HepG2 (cell line): ENCODE data around the gene CEP164. TPM values are rescaled to one million over a fixed set of nuclear protein-coding genes. Genes with fewer than 3 reads are reported as not detected.

ENCODE experiments used
- ATAC-seq: fragments of 200-7000 bp; cut with Tn5 transposase; 3 replicates; pipeline ENCODE4 v1.9.1; 2020; ENCODE audit warnings: mild to moderate bottlenecking, moderate library complexity
- Bru-seq: library from RNA; stranded (reverse); fragments of 400-500 nt; gene quantifications from one replicate; lab custom pipeline; 2021; lab: Mats Ljungman, UMichigan
- BruChase-seq, 2 experiments: library from RNA; stranded (reverse); fragments of 400-500 nt; gene quantifications; one replicate each; lab custom pipeline; 2021; lab: Mats Ljungman, UMichigan
- BruUV-seq: library from RNA; stranded (reverse); fragments of 400-500 nt; replicated peaks from 2 replicates; lab custom pipeline; 2021; lab: Mats Ljungman, UMichigan
- CTCF ChIA-PET: fragments of 300-600 bp; formaldehyde crosslinking; extraction: SDS; loops from one replicate; lab custom pipeline; 2021; ENCODE audit warnings: low total read pairs, inconsistent platforms, low intra/inter-chr PET ratio; lab: Yijun Ruan, JAX
- POLR2A ChIA-PET: fragments of 350-600 bp; sonication (Branson Sonifier 250); formaldehyde crosslinking; loops from one replicate; lab custom pipeline; 2020; ENCODE audit warnings: antibody characterized with exemption, inconsistent platforms; lab: Yijun Ruan, JAX
- DNase-seq: peaks from one replicate; pipeline ENCODE4 v3.0.0-alpha.2; 2015; ENCODE audit warnings: low spot score
- FAIRE-seq: peaks from 3 replicates; lab custom pipeline; 2011; peaks lifted over from hg19 to GRCh38; lab: Jason Lieb, UNC
- H2AFZ ChIP-seq: one replicate; pipeline ENCODE4 v1.6.1; 2011; ENCODE audit warnings: low read length, inconsistent platforms
- H3K27ac ChIP-seq: fragments of 300-600 bp; 3 replicates; pipeline ENCODE4 v1.8.0; 2011; ENCODE audit warnings: mixed run types, mild to moderate bottlenecking, mixed read lengths, low read length, inconsistent platforms; ENCODE audit not compliant: insufficient read depth; ENCODE audit errors: extremely low read length
- H3K27me3 ChIP-seq, 2 experiments: fragments of 200-600 bp in 1 of 2; 2 replicates in 1 of 2; 3 replicates in 1 of 2; pipeline versions ENCODE4 v1.6.0 to v1.8.0; 2011; ENCODE audit warnings: low read length in 2 of 2, mild to moderate bottlenecking in 2 of 2, moderate library complexity in 2 of 2, inconsistent platforms in 1 of 2; ENCODE audit not compliant: insufficient read depth in 2 of 2, control insufficient read depth in 1 of 2
- H3K36me3 ChIP-seq, 2 experiments: fragments of 200-600 bp in 1 of 2; replicated peaks in 1 of 2; 2 replicates in 1 of 2; 3 replicates in 1 of 2; pipeline versions ENCODE4 v1.5.1 to v1.8.0; 2011; ENCODE audit warnings: low read length in 2 of 2, inconsistent platforms in 1 of 2; ENCODE audit not compliant: insufficient read depth in 2 of 2, control insufficient read depth in 1 of 2
- H3K4me1 ChIP-seq: 2 replicates; pipeline ENCODE4 v1.5.1; 2012; ENCODE audit warnings: low read length, inconsistent platforms; ENCODE audit not compliant: insufficient read depth
- H3K4me2 ChIP-seq: 2 replicates; pipeline ENCODE4 v1.6.0; 2011; ENCODE audit warnings: low read depth, low read length, inconsistent platforms
- H3K4me3 ChIP-seq, 3 experiments: fragments of 200-600 bp in 1 of 3; sonication (generic), shearing (Covaris generic) in 1 of 3; replicated peaks in 1 of 3; 2 replicates each; pipeline ENCODE4 v1.5.1; 2011 to 2016; ENCODE audit warnings: low read length in 3 of 3, inconsistent platforms in 2 of 3, low read depth in 2 of 3, mild to moderate bottlenecking in 2 of 3, control low read depth in 1 of 3, mixed read lengths in 1 of 3; ENCODE audit not compliant: insufficient read depth in 1 of 3
- H3K79me2 ChIP-seq: one replicate; pipeline ENCODE4 v1.6.1; 2011; ENCODE audit warnings: low read length, inconsistent platforms; ENCODE audit not compliant: insufficient read depth
- H3K9ac ChIP-seq: 2 replicates; pipeline ENCODE4 v1.6.0; 2011; ENCODE audit warnings: mild to moderate bottlenecking, low read depth, low read length, inconsistent platforms; ENCODE audit not compliant: insufficient read depth
- H3K9me3 ChIP-seq: 2 replicates; pipeline ENCODE4 v1.5.1; 2012; ENCODE audit warnings: mild to moderate bottlenecking, low read length
- H4K20me1 ChIP-seq: 2 replicates; pipeline ENCODE4 v1.6.0; 2011; ENCODE audit warnings: inconsistent platforms, mild to moderate bottlenecking, low read length, moderate library complexity; ENCODE audit not compliant: insufficient read depth
- CBFB ChIP-seq: sonication (generic); formaldehyde crosslinking; IDR thresholded peaks from 2 replicates; pipeline ENCODE4 v1.4.0; 2020; ENCODE audit warnings: missing genetic modification reagents
- KMT2A ChIP-seq: sonication (generic); formaldehyde crosslinking; IDR thresholded peaks from 2 replicates; pipeline ENCODE4 v1.4.0; 2020; ENCODE audit warnings: missing genetic modification reagents
- SSRP1 ChIP-seq: IDR thresholded peaks from 2 replicates; pipeline ENCODE4 v1.6.1; 2016; ENCODE audit warnings: control low read depth
- ZNF550 ChIP-seq: sonication (generic); formaldehyde crosslinking; IDR thresholded peaks from 2 replicates; pipeline ENCODE4 v1.4.0; 2020; ENCODE audit warnings: mild to moderate bottlenecking, missing genetic modification reagents, borderline replicate concordance
- ZNF567 ChIP-seq: sonication (generic); formaldehyde crosslinking; IDR thresholded peaks from 2 replicates; pipeline ENCODE4 v1.8.1; 2023; ENCODE audit warnings: mild to moderate bottlenecking, missing genetic modification reagents, borderline replicate concordance
- ZNF782 ChIP-seq: sonication (generic); formaldehyde crosslinking; IDR thresholded peaks from 2 replicates; pipeline ENCODE4 v1.4.0; 2020; ENCODE audit warnings: missing genetic modification reagents, mild to moderate bottlenecking, borderline replicate concordance
- WGBS: methylation state at CpG from one replicate; pipeline ENCODE4 v1.1.6; 2017; ENCODE audit warnings: low lambda C conversion rate; 5-methylcytosine and 5-hydroxymethylcytosine counted together
- in situ Hi-C: cut with HindIII; loops from 2 replicates; pipeline ENCODE4 v1.10.0; 2017; ENCODE audit warnings: low pct_unique_long_range_greater_than_20kb; ENCODE audit not compliant: extremely low pct_ligation_motif_present
- intact Hi-C: fragments of 100-400 bp; cut with micrococcal nuclease; formaldehyde crosslinking; loops from one replicate; pipeline ENCODE4 v1.10.0; 2022; ENCODE audit not compliant: unreplicated experiment
- long read RNA-seq, 2 experiments: library from RNA in 1 of 2; library from polyadenylated mRNA in 1 of 2; stranded (forward) in 1 of 2; unstranded in 1 of 2; transcript quantifications; one replicate each; pipeline ENCODE4 v2.0.0, GENCODE V29; 2019 to 2022
- polyA minus RNA-seq, 3 experiments: library from RNA; depleted of rRNA, polyadenylated mRNA; stranded (reverse); fragments of >200 nt; gene quantifications; 2 replicates each; pipeline ENCODE4 v1.2.3, GENCODE V29; 2011; ENCODE audit warnings: low replicate concordance in 1 of 3
- polyA plus RNA-seq, 8 experiments: library from polyadenylated mRNA; depleted of rRNA in 3 of 8; stranded (reverse) in 7 of 8; unstranded in 1 of 8; fragments of >200 nt; fragmentation: Illumina TruSeq in 4 of 8; extraction: Trizol in 4 of 8; gene quantifications; 2 replicates each; pipeline versions ENCODE4 v1.2.1 to v1.2.3, GENCODE V29; 2011 to 2016; ENCODE audit warnings: low read depth in 4 of 8, missing spikeins in 1 of 8, mixed read lengths in 1 of 8; ENCODE audit not compliant: insufficient read depth in 1 of 8
- total RNA-seq, 5 experiments: library from RNA; depleted of rRNA; stranded (reverse); fragments of >200 nt; fragmentation: Illumina TruSeq; extraction: Trizol; gene quantifications; 2 replicates each; pipeline ENCODE4 v1.2.3, GENCODE V29; 2016; ENCODE audit warnings: low read depth in 1 of 5
- TF ChIP-seq, protein P1 (sequence below): sonication (generic); formaldehyde crosslinking; IDR thresholded peaks from 2 replicates; pipeline ENCODE4 v1.5.1; 2020; ENCODE audit warnings: missing genetic modification reagents, mild to moderate bottlenecking, borderline replicate concordance
- TF ChIP-seq, protein P2 (sequence below): fragments of 450-650 bp; IDR thresholded peaks from 2 replicates; pipeline ENCODE4 v1.6.1; 2016
- TF ChIP-seq, protein P3 (sequence below): IDR thresholded peaks from 2 replicates; pipeline ENCODE4 v1.6.1; 2016; ENCODE audit warnings: low read depth
- TF ChIP-seq, protein P4 (sequence below): IDR thresholded peaks from 2 replicates; pipeline ENCODE4 v1.6.1; 2012; ENCODE audit warnings: low read depth, low read length, improper control_type of control experiment

Gene CEP164
- 9.6 and 15.2 TPM in 2 replicates for total RNA-seq (2016; rRNA removed; fragmentation: Illumina TruSeq; extraction: Trizol)
- total RNA-seq (2016; cell fraction: cytosol; rRNA removed; fragmentation: Illumina TruSeq; extraction: Trizol; ENCODE audit: low read depth) = 14.5 and 15.6 TPM in 2 replicates
- total RNA-seq (2016; cell fraction: insoluble cytoplasmic fraction; rRNA removed; fragmentation: Illumina TruSeq; extraction: Trizol) = 7.8 and 17.7 TPM in 2 replicates
- total RNA-seq (2016; cell fraction: membrane; rRNA removed; fragmentation: Illumina TruSeq; extraction: Trizol) = 7.5 and 7.9 TPM in 2 replicates
- total RNA-seq (2016; cell fraction: nucleus; rRNA removed; fragmentation: Illumina TruSeq; extraction: Trizol) = 18.0 and 22.9 TPM in 2 replicates
- 9.8 and 11.4 TPM in 2 replicates for polyA plus RNA-seq (2011; rRNA removed)
- polyA plus RNA-seq (2011; cell fraction: cytosol; rRNA removed) = 4.5 and 5.1 TPM in 2 replicates
- polyA plus RNA-seq (2011; cell fraction: nucleus; rRNA removed) = 41.9 and 50.5 TPM in 2 replicates
- polyA plus RNA-seq (2012) = 5.9 and 7.9 TPM in 2 replicates
- polyA plus RNA-seq (2016; cell fraction: cytosol; fragmentation: Illumina TruSeq; extraction: Trizol; ENCODE audit: low read depth) = 0.96 and 1.0 TPM in 2 replicates
- 4.9 and 7.5 TPM in 2 replicates for polyA plus RNA-seq (2016; cell fraction: insoluble cytoplasmic fraction; fragmentation: Illumina TruSeq; extraction: Trizol; ENCODE audit: low read depth)
- 1.5 and 1.6 TPM in 2 replicates for polyA plus RNA-seq (2016; cell fraction: membrane; fragmentation: Illumina TruSeq; extraction: Trizol; ENCODE audit: low read depth)
- polyA plus RNA-seq (2016; cell fraction: nucleus; fragmentation: Illumina TruSeq; extraction: Trizol; ENCODE audit: insufficient read depth, low read depth) = 40.5 and 41.1 TPM in 2 replicates
- polyA minus RNA-seq (2011; rRNA and poly(A)+ RNA removed; ENCODE audit: low replicate concordance) = 11.0 and 27.5 TPM in 2 replicates
- 3.5 and 3.7 TPM in 2 replicates for polyA minus RNA-seq (2011; cell fraction: cytosol; rRNA and poly(A)+ RNA removed)
- 14.2 and 17.9 TPM in 2 replicates for polyA minus RNA-seq (2011; cell fraction: nucleus; rRNA and poly(A)+ RNA removed)
- Bru-seq, nascent RNA = percentile 49 among the genes with signal in this experiment
- BruChase-seq, experiment 1, labeled RNA remaining after a 6-hour chase = percentile 55 among the genes with signal in this experiment
- BruChase-seq, experiment 2, labeled RNA remaining after a 2-hour chase = percentile 48 among the genes with signal in this experiment
- long read RNA-seq, experiment 1, partial matches to known transcripts = 0 of 3 reads
- long read RNA-seq, experiment 1, other reads (novel, unspliced or antisense) = 2 of 3 reads
- long read RNA-seq, experiment 2, partial matches to known transcripts = 7 of 18 reads
- long read RNA-seq, experiment 2, other reads (novel, unspliced or antisense) = 10 of 18 reads

DNA sequence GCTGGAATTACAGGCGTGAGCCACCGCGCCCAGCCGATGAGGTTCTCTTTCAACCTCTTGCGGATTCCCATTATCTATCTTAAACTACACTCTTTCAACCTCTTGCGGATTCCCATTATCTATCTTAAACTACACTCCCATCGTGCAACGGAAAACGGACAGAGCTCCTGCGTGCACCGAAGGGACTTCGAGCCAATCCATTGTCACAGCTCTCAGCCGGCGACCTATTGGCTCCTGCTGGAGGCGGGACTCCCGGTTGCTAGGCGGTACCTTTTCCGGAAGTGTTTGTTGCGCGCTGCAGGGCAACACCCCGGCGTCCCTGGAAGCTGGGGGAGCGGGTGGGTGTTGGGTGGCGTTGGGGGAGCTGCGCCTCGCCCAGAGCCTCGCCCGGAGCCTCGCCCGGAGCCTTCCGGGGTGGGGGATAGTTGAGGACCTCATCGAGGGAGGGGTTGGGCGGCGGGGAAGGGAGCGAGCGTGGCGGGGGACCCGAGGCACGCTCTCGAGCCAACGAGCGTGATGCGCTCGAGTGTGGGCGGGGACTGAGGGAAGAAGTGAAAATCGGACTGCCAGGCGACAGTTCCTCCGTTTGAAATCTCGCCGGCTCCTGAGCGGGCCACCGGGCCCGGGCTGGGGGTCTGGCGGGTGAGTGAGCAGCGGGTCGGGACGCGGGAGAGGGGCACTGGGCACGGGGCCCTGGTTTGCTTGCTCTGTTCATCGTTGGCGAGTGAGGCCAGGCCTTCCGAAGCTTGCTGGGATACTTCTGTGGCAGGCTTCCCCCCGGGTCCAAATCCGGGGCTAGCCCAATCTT is at the start of gene CEP164:
Gene CEP164, plus strand, starts transcription at position 288 of the 808 bp plus-strand sequence. CDS start 10,733 bp downstream, outside the sequence.
- Histone ChIP-seq H3K9ac (peak within 1 kb of the TSS; percentile 75), H3K9me3 (no peaks in the 10 kb centered on the region), H3K4me1 (peaks cover 27% of the 10 kb centered on the region), H3K4me2 (peak within 1 kb of the TSS; percentile 84), H4K20me1 (no peaks in the 10 kb centered on the region), H2AFZ (peak within 1 kb of the TSS; percentile 27), H3K36me3 (no peaks in the 10 kb centered on the region), H3K27me3 (no peaks in the 10 kb centered on the region; a peak in 1 of 5 replicates), H3K27ac (peak within 1 kb of the TSS; percentile 60), H3K79me2 (no peaks in the 10 kb centered on the region), H3K4me3 (peak within 1 kb of the TSS; percentile 78 to 86 (median 79))
- intact Hi-C loops (no loop called here), in situ Hi-C loops (no loop called here)
- CTCF ChIA-PET = no interaction called here
- POLR2A ChIA-PET = interaction anchor here (0.7 to 2.4 kb wide), 10 partner anchors 9 to 490 kb away, joined by 3 to 33 read pairs (median 6); partner anchors contain the start of genes APOA1, BACE1, PAFAH1B2 and SIDT2
- ATAC-seq = peak; percentile 98
- DNase-seq = peak; percentile 93
- FAIRE-seq = peak; percentile 77
- WGBS = 2% methylated on average over 28 of the region's 64 CpGs
- no TSS peak for BruUV-seq
- TF ChIP-seq CBFB (CRISPR knock-in tag) = no peak
- TF ChIP-seq, protein P1, sequence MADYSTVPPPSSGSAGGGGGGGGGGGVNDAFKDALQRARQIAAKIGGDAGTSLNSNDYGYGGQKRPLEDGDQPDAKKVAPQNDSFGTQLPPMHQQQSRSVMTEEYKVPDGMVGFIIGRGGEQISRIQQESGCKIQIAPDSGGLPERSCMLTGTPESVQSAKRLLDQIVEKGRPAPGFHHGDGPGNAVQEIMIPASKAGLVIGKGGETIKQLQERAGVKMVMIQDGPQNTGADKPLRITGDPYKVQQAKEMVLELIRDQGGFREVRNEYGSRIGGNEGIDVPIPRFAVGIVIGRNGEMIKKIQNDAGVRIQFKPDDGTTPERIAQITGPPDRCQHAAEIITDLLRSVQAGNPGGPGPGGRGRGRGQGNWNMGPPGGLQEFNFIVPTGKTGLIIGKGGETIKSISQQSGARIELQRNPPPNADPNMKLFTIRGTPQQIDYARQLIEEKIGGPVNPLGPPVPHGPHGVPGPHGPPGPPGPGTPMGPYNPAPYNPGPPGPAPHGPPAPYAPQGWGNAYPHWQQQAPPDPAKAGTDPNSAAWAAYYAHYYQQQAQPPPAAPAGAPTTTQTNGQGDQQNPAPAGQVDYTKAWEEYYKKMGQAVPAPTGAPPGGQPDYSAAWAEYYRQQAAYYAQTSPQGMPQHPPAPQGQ = no peak
- TF ChIP-seq ZNF782 = 0 out of 2 replicates have a peak, but pooled peaks have one; percentile 24
- no peak for TF ChIP-seq ZNF550 (CRISPR knock-in tag)
- 0 out of 2 replicates have a peak, but pooled peaks have one; percentile 36 for TF ChIP-seq KMT2A (CRISPR knock-in tag)
- TF ChIP-seq, protein P2, sequence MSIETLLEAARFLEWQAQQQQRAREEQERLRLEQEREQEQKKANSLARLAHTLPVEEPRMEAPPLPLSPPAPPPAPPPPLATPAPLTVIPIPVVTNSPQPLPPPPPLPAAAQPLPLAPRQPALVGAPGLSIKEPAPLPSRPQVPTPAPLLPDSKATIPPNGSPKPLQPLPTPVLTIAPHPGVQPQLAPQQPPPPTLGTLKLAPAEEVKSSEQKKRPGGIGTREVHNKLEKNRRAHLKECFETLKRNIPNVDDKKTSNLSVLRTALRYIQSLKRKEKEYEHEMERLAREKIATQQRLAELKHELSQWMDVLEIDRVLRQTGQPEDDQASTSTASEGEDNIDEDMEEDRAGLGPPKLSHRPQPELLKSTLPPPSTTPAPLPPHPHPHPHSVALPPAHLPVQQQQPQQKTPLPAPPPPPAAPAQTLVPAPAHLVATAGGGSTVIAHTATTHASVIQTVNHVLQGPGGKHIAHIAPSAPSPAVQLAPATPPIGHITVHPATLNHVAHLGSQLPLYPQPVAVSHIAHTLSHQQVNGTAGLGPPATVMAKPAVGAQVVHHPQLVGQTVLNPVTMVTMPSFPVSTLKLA = 0 out of 2 replicates have a peak, but pooled peaks have one; percentile 9
- TF ChIP-seq ZNF567 (CRISPR knock-in tag) = 0 out of 2 replicates have a peak, but pooled peaks have one; percentile 14
- no peak for TF ChIP-seq SSRP1 (CRISPR knock-in tag)
- TF ChIP-seq, protein P3, sequence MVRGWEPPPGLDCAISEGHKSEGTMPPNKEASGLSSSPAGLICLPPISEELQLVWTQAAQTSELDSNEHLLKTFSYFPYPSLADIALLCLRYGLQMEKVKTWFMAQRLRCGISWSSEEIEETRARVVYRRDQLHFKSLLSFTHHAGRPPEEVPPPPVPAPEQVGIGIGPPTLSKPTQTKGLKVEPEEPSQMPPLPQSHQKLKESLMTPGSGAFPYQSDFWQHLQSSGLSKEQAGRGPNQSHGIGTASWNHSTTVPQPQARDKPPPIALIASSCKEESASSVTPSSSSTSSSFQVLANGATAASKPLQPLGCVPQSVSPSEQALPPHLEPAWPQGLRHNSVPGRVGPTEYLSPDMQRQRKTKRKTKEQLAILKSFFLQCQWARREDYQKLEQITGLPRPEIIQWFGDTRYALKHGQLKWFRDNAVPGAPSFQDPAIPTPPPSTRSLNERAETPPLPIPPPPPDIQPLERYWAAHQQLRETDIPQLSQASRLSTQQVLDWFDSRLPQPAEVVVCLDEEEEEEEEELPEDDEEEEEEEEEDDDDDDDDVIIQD (CRISPR knock-in tag) = no peak
- TF ChIP-seq, protein P4, sequence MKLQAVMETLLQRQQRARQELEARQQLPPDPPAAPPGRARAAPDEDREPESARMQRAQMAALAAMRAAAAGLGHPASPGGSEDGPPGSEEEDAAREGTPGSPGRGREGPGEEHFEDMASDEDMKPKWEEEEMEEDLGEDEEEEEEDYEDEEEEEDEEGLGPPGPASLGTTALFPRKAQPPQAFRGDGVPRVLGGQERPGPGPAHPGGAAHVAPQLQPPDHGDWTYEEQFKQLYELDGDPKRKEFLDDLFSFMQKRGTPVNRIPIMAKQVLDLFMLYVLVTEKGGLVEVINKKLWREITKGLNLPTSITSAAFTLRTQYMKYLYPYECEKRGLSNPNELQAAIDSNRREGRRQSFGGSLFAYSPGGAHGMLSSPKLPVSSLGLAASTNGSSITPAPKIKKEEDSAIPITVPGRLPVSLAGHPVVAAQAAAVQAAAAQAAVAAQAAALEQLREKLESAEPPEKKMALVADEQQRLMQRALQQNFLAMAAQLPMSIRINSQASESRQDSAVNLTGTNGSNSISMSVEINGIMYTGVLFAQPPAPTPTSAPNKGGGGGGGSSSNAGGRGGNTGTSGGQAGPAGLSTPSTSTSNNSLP = no peak
